ENCODE results near the gene WTIP. TPM values are rescaled to one million over a fixed set of nuclear protein-coding genes. Genes with fewer than 3 reads are reported as not detected.

The WTIP gene
- total RNA-seq (ENCODE audit: unreplicated experiment) = 0.17 TPM
- long read RNA-seq = 0 reads

- Mint-ChIP-seq H3K27me3 (ENCODE audit: unreplicated experiment) (peaks cover 16% of the 10 kb centered on the region), H3K36me3 (ENCODE audit: unreplicated experiment) (no peaks in the 10 kb centered on the region), H3K4me3 (ENCODE audit: unreplicated experiment) (no peak within 1 kb of the TSS), H3K9me3 (ENCODE audit: unreplicated experiment) (peaks cover 7% of the 10 kb centered on the region), H3K4me1 (ENCODE audit: low read depth, unreplicated experiment) (peaks cover 2% of the 10 kb centered on the region), H3K27ac (ENCODE audit: unreplicated experiment) (no peak within 1 kb of the TSS)
- DNase-seq = peak; percentile 60
- TF ChIP-seq CTCF (IDR thresholded peaks at IDR 0.05; ENCODE audit: partially characterized antibody, unreplicated experiment) = no peak
These were observed at the start of gene WTIP for GRCh38 chr19:34480971-34481841. TSS of gene WTIP (plus strand) at chr19:34481758. CDS start at chr19:34481975, 217 bp downstream.

GRCh38 chr19:34432797-34433196 lies 48.8 kb upstream of the WTIP start:
- no peaks in the 10 kb centered on the region for H3K36me3 Mint-ChIP-seq (ENCODE audit: unreplicated experiment)
- no peak for DNase-seq
- peaks cover 3% of the 10 kb centered on the region for H3K9me3 Mint-ChIP-seq (ENCODE audit: unreplicated experiment)
- no peak for TF ChIP-seq CTCF (IDR thresholded peaks at IDR 0.05; ENCODE audit: partially characterized antibody, unreplicated experiment)
- H3K4me3 Mint-ChIP-seq (ENCODE audit: unreplicated experiment) = no peak overlapping the region
- H3K4me1 Mint-ChIP-seq (ENCODE audit: low read depth, unreplicated experiment) = peaks cover 12% of the 10 kb centered on the region
- peaks cover 2% of the 10 kb centered on the region for H3K27me3 Mint-ChIP-seq (ENCODE audit: unreplicated experiment)
- H3K27ac Mint-ChIP-seq (ENCODE audit: unreplicated experiment) = no peak overlapping the region

- no peaks in the 10 kb centered on the region for H3K36me3 Mint-ChIP-seq (ENCODE audit: unreplicated experiment)
- no peaks in the 10 kb centered on the region for H3K9me3 Mint-ChIP-seq (ENCODE audit: unreplicated experiment)
- no peak overlapping the region for H3K4me3 Mint-ChIP-seq (ENCODE audit: unreplicated experiment)
- H3K27ac Mint-ChIP-seq (ENCODE audit: unreplicated experiment) = no peak overlapping the region
- H3K27me3 Mint-ChIP-seq (ENCODE audit: unreplicated experiment) = no peaks in the 10 kb centered on the region
- DNase-seq = no peak
- peaks cover 4% of the 10 kb centered on the region for H3K4me1 Mint-ChIP-seq (ENCODE audit: low read depth, unreplicated experiment)
- TF ChIP-seq CTCF (IDR thresholded peaks at IDR 0.05; ENCODE audit: partially characterized antibody, unreplicated experiment) = no peak
These were observed 44.8 kb upstream of the WTIP start for GRCh38 chr19:34436716-34437115.

- TF ChIP-seq CTCF (IDR thresholded peaks at IDR 0.05; ENCODE audit: partially characterized antibody, unreplicated experiment) = no peak
- Mint-ChIP-seq H3K9me3 (ENCODE audit: unreplicated experiment) (peaks cover 5% of the 10 kb centered on the region), H3K36me3 (ENCODE audit: unreplicated experiment) (peaks cover 16% of the 10 kb centered on the region), H3K27ac (ENCODE audit: unreplicated experiment) (no peak overlapping the region), H3K27me3 (ENCODE audit: unreplicated experiment) (no peaks in the 10 kb centered on the region), H3K4me3 (ENCODE audit: unreplicated experiment) (no peak overlapping the region), H3K4me1 (ENCODE audit: low read depth, unreplicated experiment) (no peaks in the 10 kb centered on the region)
- DNase-seq = no peak
These were observed 33.4 kb upstream of the WTIP start for GRCh38 chr19:34448191-34448590.

- H3K27ac Mint-ChIP-seq (ENCODE audit: unreplicated experiment) = no peak overlapping the region
- H3K36me3 Mint-ChIP-seq (ENCODE audit: unreplicated experiment) = no peaks in the 10 kb centered on the region
- peaks cover 4% of the 10 kb centered on the region for H3K4me1 Mint-ChIP-seq (ENCODE audit: low read depth, unreplicated experiment)
- no peak for TF ChIP-seq CTCF (IDR thresholded peaks at IDR 0.05; ENCODE audit: partially characterized antibody, unreplicated experiment)
- H3K4me3 Mint-ChIP-seq (ENCODE audit: unreplicated experiment) = no peak overlapping the region
- no peaks in the 10 kb centered on the region for H3K27me3 Mint-ChIP-seq (ENCODE audit: unreplicated experiment)
- H3K9me3 Mint-ChIP-seq (ENCODE audit: unreplicated experiment) = peaks cover 2% of the 10 kb centered on the region
- DNase-seq = no peak
These were observed 28.8 kb upstream of the WTIP start for GRCh38 chr19:34452723-34453122.

Measured in glutamatergic neuron (in vitro differentiated cells).